GM23248 (cell line): ENCODE results near the gene NFIX.

Source experiments
- EZH2 ChIP-seq: fragments of 200-600 bp; sonication (generic); IDR thresholded peaks from 2 replicates; pipeline ENCODE4 v1.6.1; 2018; ENCODE audit warnings: antibody characterized with exemption, mild to moderate bottlenecking; ENCODE audit not compliant: insufficient read depth, poor library complexity, severe bottlenecking
- EZH2phosphoT487 ChIP-seq: fragments of 200-600 bp; sonication (generic); IDR thresholded peaks from 2 replicates; pipeline ENCODE4 v1.6.1; 2018; ENCODE audit warnings: antibody characterized with exemption, moderate library complexity, mild to moderate bottlenecking, low read depth; ENCODE audit not compliant: insufficient read depth

DNA sequence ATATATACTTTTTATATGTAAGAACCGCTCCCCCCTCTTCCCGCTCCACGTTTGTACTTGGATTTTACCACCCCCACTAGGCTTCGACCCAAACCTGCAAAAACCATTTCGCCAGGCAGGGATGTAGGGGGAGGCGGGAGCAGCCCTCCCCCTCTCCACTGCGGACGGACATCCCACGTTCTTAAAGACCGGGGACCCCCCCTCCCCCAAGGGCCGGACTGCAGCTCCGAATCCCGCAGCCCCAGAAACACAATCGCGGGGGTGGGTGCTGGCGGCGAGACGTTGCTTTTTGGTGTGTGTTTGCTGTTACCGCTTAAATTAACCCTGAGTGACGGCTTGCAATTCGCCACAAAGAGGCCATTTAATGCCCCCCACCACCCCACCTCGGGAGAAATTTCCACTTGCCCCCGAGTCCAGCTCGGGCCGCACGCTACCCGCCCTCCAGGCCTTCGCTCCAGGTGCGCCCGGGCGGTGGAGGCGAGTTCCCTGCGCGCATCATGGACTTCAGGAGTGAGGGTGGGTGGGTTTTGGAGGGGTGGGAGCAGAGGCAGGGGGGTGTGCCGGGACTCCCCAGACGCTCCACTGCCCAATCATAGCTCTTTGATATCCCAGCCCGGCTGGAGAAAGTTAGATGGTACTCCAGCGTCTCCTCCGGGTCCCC, 15.8 kb downstream of the NFIX start:
- no peak for TF ChIP-seq EZH2
- no peak for TF ChIP-seq EZH2phosphoT487
